Activated CD4-positive, alpha-beta T cell treated with anti-CD3 and anti-CD28 coated beads for 36 hours (primary cell): ENCODE measurements around the gene SLC22A24. TPM values are rescaled to one million over a fixed set of nuclear protein-coding genes. Genes with fewer than 3 reads are reported as not detected.
"Not testable (repeated sequence)": the region's sequence is repeated elsewhere in the genome, so short reads cannot be mapped to it uniquely, and the experiment has no call there.

ENCODE experiments used
- ATAC-seq: fragments of 200-7000 bp; cut with Tn5 transposase; one replicate; pipeline ENCODE4 v1.10.0; 2021; ENCODE audit warnings: mild to moderate bottlenecking, moderate library complexity
- CTCF ChIA-PET: fragments of 350-600 bp; sonication (Branson Sonifier 250); formaldehyde crosslinking; loops from one replicate; lab custom pipeline; 2021; ENCODE audit warnings: antibody characterized with exemption; lab: Charles Lee
- POLR2A ChIA-PET: fragments of 350-600 bp; sonication (Branson Sonifier 250); formaldehyde crosslinking; loops from one replicate; lab custom pipeline; 2021; ENCODE audit warnings: antibody characterized with exemption, inconsistent platforms; lab: Charles Lee
- DNase-seq: peaks from one replicate; pipeline ENCODE4 v3.0.0-alpha.2; 2020
- H3K27ac Mint-ChIP-seq: one replicate; pipeline ENCODE4 v1.8.0; 2021; ENCODE audit warnings: mixed read lengths
- H3K27me3 Mint-ChIP-seq: one replicate; pipeline ENCODE4 v1.8.0; 2021; ENCODE audit warnings: mixed read lengths
- H3K36me3 Mint-ChIP-seq: one replicate; pipeline ENCODE4 v1.8.0; 2021; ENCODE audit warnings: low read depth, mixed read lengths
- H3K4me1 Mint-ChIP-seq: one replicate; pipeline ENCODE4 v1.8.0; 2021; ENCODE audit warnings: mixed read lengths
- H3K4me3 Mint-ChIP-seq: one replicate; pipeline ENCODE4 v1.8.0; 2021; ENCODE audit warnings: mild to moderate bottlenecking, moderate library complexity, mixed read lengths
- H3K9me3 Mint-ChIP-seq: one replicate; pipeline ENCODE4 v1.8.0; 2021; ENCODE audit warnings: low read depth, mixed read lengths
- intact Hi-C, 2 experiments: fragments of 100-400 bp; cut with DNase I in 1 of 2; cut with micrococcal nuclease in 1 of 2; formaldehyde crosslinking; loops; one replicate each; pipeline versions ENCODE4 v1.14.2 to v1.15.1; 2022 to 2024; cut with DNase I, micrococcal nuclease
- total RNA-seq, 2 experiments: library from RNA; stranded (reverse); gene quantifications; one replicate each; pipeline ENCODE4 v1.2.3, GENCODE V29; 2021

Gene SLC22A24
- total RNA-seq, 2 experiments from 2014 or later: not detected

DNA sequence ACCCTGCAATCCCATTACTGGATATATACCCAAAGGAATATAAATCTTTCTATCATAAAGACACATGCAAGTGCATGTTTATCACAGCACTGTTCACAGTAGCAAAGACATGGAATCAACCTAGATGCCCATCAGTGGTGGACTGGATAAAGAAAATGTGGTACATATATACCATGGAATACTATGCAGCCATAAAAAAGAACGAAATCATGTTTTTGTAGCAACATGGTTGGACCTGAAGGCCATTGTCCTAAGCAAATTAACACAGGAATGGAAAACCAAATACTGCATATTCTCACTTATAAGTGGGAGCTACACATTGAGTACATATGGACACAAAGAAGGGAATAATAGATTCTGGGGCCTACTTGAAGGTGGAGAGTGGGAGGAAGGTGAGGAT is 97.8 kb downstream of the SLC22A24 start:
- intact Hi-C loops, H3K4me3 Mint-ChIP-seq, H3K27me3 Mint-ChIP-seq, DNase-seq, POLR2A ChIA-PET, H3K9me3 Mint-ChIP-seq, CTCF ChIA-PET, ATAC-seq, H3K27ac Mint-ChIP-seq, H3K4me1 Mint-ChIP-seq, H3K36me3 Mint-ChIP-seq: not testable (repeated sequence)

DNA sequence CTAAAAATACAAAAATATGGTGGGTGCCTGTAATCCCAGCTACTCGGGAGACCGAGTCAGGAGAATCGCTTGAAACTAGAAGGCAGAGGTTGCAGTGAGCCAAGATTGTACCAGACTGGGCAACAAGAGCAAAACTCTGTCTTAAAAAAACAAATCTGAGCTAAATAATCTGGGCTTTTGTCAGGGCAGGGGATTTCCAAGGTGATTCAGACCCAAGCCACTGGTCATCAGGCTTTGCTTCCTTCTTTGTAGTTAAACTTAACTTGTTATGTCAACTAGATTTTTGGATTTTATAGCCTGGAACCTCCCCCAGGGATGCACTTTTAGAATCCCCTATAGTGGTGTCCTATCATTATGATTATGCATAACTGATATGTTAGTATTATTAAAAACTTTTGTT is 101.4 kb downstream of the SLC22A24 start:
- CTCF ChIA-PET: no interaction called here
- intact Hi-C loops: no loop called here
- no peak for ATAC-seq
- Mint-ChIP-seq H3K9me3 (peaks cover 2% of the 10 kb centered on the region), H3K4me1 (no peaks in the 10 kb centered on the region), H3K4me3 (no peak overlapping the region), H3K27me3 (peaks cover 19% of the 10 kb centered on the region), H3K27ac (no peak overlapping the region), H3K36me3 (no peaks in the 10 kb centered on the region)
- POLR2A ChIA-PET: no interaction called here
- DNase-seq: no peak

DNA sequence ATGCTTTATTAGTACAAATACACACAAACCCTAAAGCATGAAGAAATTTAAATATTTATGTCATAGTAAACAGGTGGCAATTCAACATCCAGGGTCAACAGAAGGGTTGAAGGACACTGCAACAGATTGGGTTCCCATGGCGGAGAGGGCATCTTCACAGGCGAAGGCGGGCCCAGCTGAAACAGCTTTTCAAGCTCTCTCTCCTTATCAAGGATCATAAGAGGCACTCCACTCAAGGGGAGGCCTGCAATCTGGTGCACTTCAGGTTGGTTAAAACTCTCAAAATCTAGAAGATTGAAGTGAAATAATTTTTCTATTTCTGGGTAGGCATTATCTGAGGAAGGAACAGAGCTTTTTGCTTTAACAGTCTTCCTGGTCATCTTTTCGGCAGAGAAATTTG is 111.6 kb downstream of the SLC22A24 start:
- Mint-ChIP-seq H3K9me3 (no peaks in the 10 kb centered on the region), H3K4me1 (peaks cover 2% of the 10 kb centered on the region), H3K4me3 (no peak overlapping the region), H3K27me3 (peaks cover 25% of the 10 kb centered on the region), H3K36me3 (no peaks in the 10 kb centered on the region), H3K27ac (no peak overlapping the region)
- DNase-seq: no peak
- ChIA-PET POLR2A (no interaction called here), CTCF (interaction anchor here (0.6 to 2.0 kb wide), 4 partner anchors 9 to 126 kb away, joined by 3 to 9 read pairs (median 4); no protein-coding TSS in a partner anchor)
- intact Hi-C loops: loop anchor here in 1 of 2 experiments (10.0 kb wide), 2 partner anchors 602 to 702 kb away; no protein-coding TSS in a partner anchor
- no peak for ATAC-seq

Other genes starting within 250 kb of the SLC22A24 start
- gene CHRM1, start 222.9 kb downstream of the SLC22A24 start, total RNA-seq: not detected
- gene SLC22A6, start 159.3 kb downstream of the SLC22A24 start, total RNA-seq: not detected
- not detected for gene SLC22A8, start 128.4 kb downstream of the SLC22A24 start, total RNA-seq
- gene SLC22A25, start 99.4 kb upstream of the SLC22A24 start, total RNA-seq: not detected
- gene SLC22A9, start 225.6 kb upstream of the SLC22A24 start, total RNA-seq: not detected